ENCODE results near the gene FBXW5. TPM values are rescaled to one million over a fixed set of nuclear protein-coding genes. Genes with fewer than 3 reads are reported as not detected.

FBXW5 gene
- total and polyA plus RNA-seq, 12 donors, result 118 to 215 (median 145) TPM

- ATAC-seq (peak; percentile 13 to 66 (median 45)), DNase-seq (no peak)
- H3K9me3 ChIP-seq, result no peaks in the 10 kb centered on the region
- intact Hi-C loops (cut with DNase I), result loop anchor here in 3 of 10 donors (2.0 to 5.0 kb wide), 3 partner anchors 15 to 49 kb away; partner anchors contain the start of genes FBXW5 (in 2 of the 3), MAMDC4 (in 1 of the 3) and TRAF2 (in 1 of the 3)
- H3K27me3 ChIP-seq, result no peaks in the 10 kb centered on the region
- H3K4me1 ChIP-seq, result peaks cover 19 to 53% (median 35%) of the 10 kb centered on the region in 9 donors
- WGBS, 2 donors, result 34 to 45% methylated on average over 20 of the region's 20 CpGs
- TF ChIP-seq CTCF (IDR thresholded peaks at IDR 0.05), result no peak
- peak overlapping the region in 4 of 10 donors; percentile 2 to 10 (median 10) for H3K4me3 ChIP-seq
- peaks cover 0 to 66% (median 17%) of the 10 kb centered on the region in 9 donors for H3K36me3 ChIP-seq
- peak overlapping the region; percentile 50 to 90 (median 84) for H3K27ac ChIP-seq
Observed at GRCh38 chr9:136901516-136902258, 42.9 kb downstream of the FBXW5 start.

- no peak for DNase-seq
- peaks cover 0 to 60% (median 17%) of the 10 kb centered on the region in 9 donors for H3K36me3 ChIP-seq
- H3K27ac ChIP-seq, result peak overlapping the region in 9 of 10 donors; percentile 76 to 90 (median 86)
- peak in 4 of 8 donors; percentile 4 to 40 (median 16) for ATAC-seq
- WGBS, 2 donors, result 58 to 61% methylated on average over 13 of the region's 13 CpGs
- no peaks in the 10 kb centered on the region for H3K9me3 ChIP-seq
- H3K4me1 ChIP-seq, result peaks cover 19 to 53% (median 35%) of the 10 kb centered on the region in 9 donors
- H3K27me3 ChIP-seq, result no peaks in the 10 kb centered on the region
- no peak for TF ChIP-seq CTCF (IDR thresholded peaks at IDR 0.05)
- no peak overlapping the region for H3K4me3 ChIP-seq
- intact Hi-C loops (cut with DNase I), result loop anchor here in 3 of 10 donors (5.0 kb wide), 2 partner anchors 41 to 49 kb away; partner anchors contain the start of genes FBXW5 (in 2 of the 3) and MAMDC4 (in 1 of the 3)
Observed at GRCh38 chr9:136900988-136901515, 43.5 kb downstream of the FBXW5 start.

- H3K27ac ChIP-seq, result peak overlapping the region in 7 of 10 donors; percentile 76 to 90 (median 86)
- ATAC-seq (no peak), DNase-seq (no peak)
- peaks cover 19 to 52% (median 35%) of the 10 kb centered on the region in 9 donors for H3K4me1 ChIP-seq
- intact Hi-C loops (cut with DNase I), result loop anchor here in 3 of 10 donors (5.0 kb wide), 2 partner anchors 42 to 48 kb away; partner anchors contain the start of genes FBXW5 (in 2 of the 3) and MAMDC4 (in 1 of the 3)
- no peaks in the 10 kb centered on the region for H3K27me3 ChIP-seq
- peaks cover 0 to 55% (median 17%) of the 10 kb centered on the region in 9 donors for H3K36me3 ChIP-seq
- TF ChIP-seq CTCF (IDR thresholded peaks at IDR 0.05), result no peak
- H3K9me3 ChIP-seq, result no peaks in the 10 kb centered on the region
- WGBS, 2 donors, result 91 to 94% methylated on average over 10 of the region's 10 CpGs
- no peak overlapping the region for H3K4me3 ChIP-seq
Observed at GRCh38 chr9:136900556-136900955, 44.0 kb downstream of the FBXW5 start.

- Histone ChIP-seq H3K27ac (no peak overlapping the region), H3K36me3 (peaks cover 0 to 60% (median 17%) of the 10 kb centered on the region in 9 donors), H3K9me3 (no peaks in the 10 kb centered on the region), H3K4me1 (peaks cover 19 to 39% (median 35%) of the 10 kb centered on the region in 9 donors), H3K27me3 (no peaks in the 10 kb centered on the region), H3K4me3 (no peak overlapping the region)
- WGBS, 2 donors, result 72 to 73% methylated on average over 9 of the region's 9 CpGs
- intact Hi-C loops (cut with DNase I), result no loop called here
- no peak for DNase-seq
- TF ChIP-seq CTCF (IDR thresholded peaks at IDR 0.05), result no peak
- ATAC-seq, result no peak
Observed at GRCh38 chr9:136899196-136899595, 45.3 kb downstream of the FBXW5 start.
